Upper lobe of left lung (tissue), 6 donors: ENCODE data around the gene PTPRD. TPM values are rescaled to one million over a fixed set of nuclear protein-coding genes. Genes with fewer than 3 reads are reported as not detected.

Experiments used
- ATAC-seq, 2 donors: fragments of 200-7000 bp; cut with Tn5 transposase; one replicate each; pipeline ENCODE4 v1.9.1; 2022; ENCODE audit warnings: mild to moderate bottlenecking in 2 of 2, moderate library complexity in 2 of 2; ENCODE audit not compliant: low FRiP score in 2 of 2
- DNase-seq, 2 donors: peaks; one replicate each; pipeline ENCODE4 v3.0.0-alpha.2; 2019 to 2020
- H3K27ac ChIP-seq, 4 donors: fragments of 200-600 bp; sonication (generic); one replicate each; pipeline ENCODE4 v1.5.1; 2016 to 2019
- H3K27me3 ChIP-seq, 4 donors: fragments of 200-600 bp; sonication (generic); one replicate each; pipeline ENCODE4 v1.5.1; 2017 to 2019
- H3K36me3 ChIP-seq, 4 donors: fragments of 200-600 bp; sonication (generic); one replicate each; pipeline ENCODE4 v1.5.1; 2016 to 2019
- H3K4me1 ChIP-seq, 4 donors: fragments of 200-600 bp; sonication (generic); one replicate each; pipeline ENCODE4 v1.5.1; 2018 to 2019
- H3K4me3 ChIP-seq, 4 donors: fragments of 200-600 bp; sonication (generic); one replicate each; pipeline ENCODE4 v1.5.1; 2017 to 2019; ENCODE audit warnings: mild to moderate bottlenecking in 2 of 4, moderate library complexity in 1 of 4
- H3K9me3 ChIP-seq, 4 donors: fragments of 200-600 bp; sonication (generic); one replicate each; pipeline ENCODE4 v1.5.1; 2018 to 2019
- EP300 ChIP-seq, 4 donors: sonication (generic); formaldehyde crosslinking; IDR thresholded peaks; one replicate each; pipeline ENCODE4 v1.5.1; 2017; ENCODE audit warnings: antibody characterized with exemption in 4 of 4, control low read depth in 2 of 4
- POLR2A ChIP-seq, 4 donors: fragments of 450-650 bp; IDR thresholded peaks; one replicate each; pipeline ENCODE4 v1.5.1; 2016 to 2017; ENCODE audit warnings: antibody characterized with exemption in 4 of 4, mild to moderate bottlenecking in 2 of 4
- POLR2AphosphoS5 ChIP-seq, 2 donors: sonication (generic); formaldehyde crosslinking; IDR thresholded peaks; one replicate each; pipeline ENCODE4 v1.5.1; 2017; ENCODE audit warnings: antibody characterized with exemption in 2 of 2
- WGBS, 2 donors: methylation state at CpG; one replicate each; pipeline ENCODE4 v1.1.5; 2017 to 2018; 5-methylcytosine and 5-hydroxymethylcytosine counted together
- total RNA-seq, 6 donors: library from RNA; depleted of rRNA in 4 of 6; stranded (reverse); fragments of >200 nt in 4 of 6; gene quantifications; one replicate each; pipeline versions ENCODE4 v1.1.0 to v1.2.1, GENCODE V29; 2016 to 2021
- TF ChIP-seq, protein P1 (sequence below), 6 experiments: fragments of 450-650 bp in 4 of 6; fragments of 200-600 bp in 2 of 6; sonication (generic) in 2 of 6; IDR thresholded peaks; one replicate each; pipeline ENCODE4 v1.5.1; 2016 to 2019; ENCODE audit warnings: antibody characterized with exemption in 6 of 6
- donor health status: DM: no; HTN: no; CAD: no; lungs with moderate emphysema.
- donor health status: DM: no; HTN: yes; CAD: no; lungs with severe emphysema.

Gene PTPRD
- total RNA-seq, 6 donors from 2014 or later = 7.4 to 46.1 (median 14.5) TPM

DNA sequence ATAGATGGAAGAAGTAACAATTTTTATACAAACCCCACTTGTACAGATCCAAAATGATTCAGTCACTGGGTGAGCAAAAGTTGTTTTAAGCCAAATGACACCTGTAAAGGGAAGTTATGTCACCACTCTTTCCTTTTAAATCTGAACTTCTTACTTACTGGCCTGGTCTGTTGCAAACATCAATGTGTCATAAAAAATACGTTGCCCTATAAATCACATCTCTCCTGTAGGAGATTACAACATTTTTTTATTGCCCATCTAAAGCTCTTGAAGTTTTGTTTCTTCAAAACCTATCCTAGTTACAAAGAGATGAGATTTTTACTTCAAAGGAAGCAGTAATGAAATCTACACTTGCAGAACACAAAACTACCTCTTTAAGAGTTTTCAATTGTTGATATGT lies 1725.4 kb downstream of the PTPRD start:
- H3K9me3 ChIP-seq = no peaks in the 10 kb centered on the region
- no peaks in the 10 kb centered on the region for H3K27me3 ChIP-seq
- no peak overlapping the region for H3K27ac ChIP-seq
- H3K36me3 ChIP-seq = no peaks in the 10 kb centered on the region
- no peaks in the 10 kb centered on the region for H3K4me1 ChIP-seq
- 24 to 47% methylated on average over 1 of the region's 1 CpG for WGBS, 2 donors
- DNase-seq (no peak), ATAC-seq (no peak)
- H3K4me3 ChIP-seq = no peak overlapping the region
- no peak for TF ChIP-seq EP300 (IDR thresholded peaks at IDR 0.05)

DNA sequence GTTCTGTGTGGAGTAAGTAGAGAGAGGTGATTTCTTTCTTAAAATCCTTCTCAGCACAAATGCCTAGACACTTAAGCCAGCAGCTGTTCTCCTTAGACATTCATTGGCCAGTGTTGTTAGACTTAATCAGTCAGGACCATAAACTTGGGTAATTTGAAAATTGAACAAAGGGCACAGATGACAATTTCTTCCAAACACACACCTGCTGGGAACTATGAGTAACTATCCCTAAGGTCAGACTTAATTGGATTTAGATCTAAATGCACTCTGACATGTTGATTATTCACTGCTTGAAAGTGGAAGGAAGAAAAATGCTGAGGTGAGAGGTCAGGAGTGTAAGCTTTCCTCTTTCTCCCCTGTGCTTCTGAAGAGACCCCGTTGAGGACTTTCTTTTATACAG lies 1729.5 kb downstream of the PTPRD start:
- H3K27me3 ChIP-seq = no peaks in the 10 kb centered on the region
- no peaks in the 10 kb centered on the region for H3K9me3 ChIP-seq
- no peak overlapping the region for H3K27ac ChIP-seq
- no peaks in the 10 kb centered on the region for H3K4me1 ChIP-seq
- H3K36me3 ChIP-seq = no peaks in the 10 kb centered on the region
- DNase-seq (no peak), ATAC-seq (no peak)
- 24 to 52% methylated on average over 1 of the region's 1 CpG for WGBS, 2 donors
- TF ChIP-seq EP300 (IDR thresholded peaks at IDR 0.05) = no peak
- TF ChIP-seq, protein P1, sequence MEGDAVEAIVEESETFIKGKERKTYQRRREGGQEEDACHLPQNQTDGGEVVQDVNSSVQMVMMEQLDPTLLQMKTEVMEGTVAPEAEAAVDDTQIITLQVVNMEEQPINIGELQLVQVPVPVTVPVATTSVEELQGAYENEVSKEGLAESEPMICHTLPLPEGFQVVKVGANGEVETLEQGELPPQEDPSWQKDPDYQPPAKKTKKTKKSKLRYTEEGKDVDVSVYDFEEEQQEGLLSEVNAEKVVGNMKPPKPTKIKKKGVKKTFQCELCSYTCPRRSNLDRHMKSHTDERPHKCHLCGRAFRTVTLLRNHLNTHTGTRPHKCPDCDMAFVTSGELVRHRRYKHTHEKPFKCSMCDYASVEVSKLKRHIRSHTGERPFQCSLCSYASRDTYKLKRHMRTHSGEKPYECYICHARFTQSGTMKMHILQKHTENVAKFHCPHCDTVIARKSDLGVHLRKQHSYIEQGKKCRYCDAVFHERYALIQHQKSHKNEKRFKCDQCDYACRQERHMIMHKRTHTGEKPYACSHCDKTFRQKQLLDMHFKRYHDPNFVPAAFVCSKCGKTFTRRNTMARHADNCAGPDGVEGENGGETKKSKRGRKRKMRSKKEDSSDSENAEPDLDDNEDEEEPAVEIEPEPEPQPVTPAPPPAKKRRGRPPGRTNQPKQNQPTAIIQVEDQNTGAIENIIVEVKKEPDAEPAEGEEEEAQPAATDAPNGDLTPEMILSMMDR (IDR thresholded peaks at IDR 0.05) = no peak
- TF ChIP-seq POLR2A (IDR thresholded peaks at IDR 0.05) = no peak
- TF ChIP-seq POLR2AphosphoS5 (IDR thresholded peaks at IDR 0.05) = no peak
- no peak overlapping the region for H3K4me3 ChIP-seq

DNA sequence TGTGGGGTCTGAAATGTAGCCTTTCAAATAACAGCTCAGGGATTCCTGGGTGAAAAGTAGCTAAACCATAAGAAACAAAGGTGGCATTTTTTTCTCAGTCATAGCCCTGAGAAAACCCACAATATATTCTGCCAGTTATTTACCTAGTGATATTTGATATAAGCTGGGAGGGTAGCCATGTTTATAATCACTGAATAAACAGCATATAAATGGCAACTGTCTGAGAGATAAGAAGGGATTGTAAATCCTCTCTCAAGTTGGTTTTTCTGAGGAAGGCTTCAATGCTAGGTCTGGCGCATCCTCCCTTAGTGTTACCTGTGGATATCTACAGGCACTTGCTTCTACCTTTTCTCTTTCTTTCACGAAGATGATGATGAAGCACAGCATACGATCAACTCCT lies 1732.7 kb downstream of the PTPRD start:
- Histone ChIP-seq H3K4me1 (no peaks in the 10 kb centered on the region), H3K9me3 (no peaks in the 10 kb centered on the region), H3K4me3 (no peak overlapping the region), H3K27me3 (no peaks in the 10 kb centered on the region), H3K36me3 (no peaks in the 10 kb centered on the region), H3K27ac (no peak overlapping the region)
- ATAC-seq (no peak), DNase-seq (no peak)
- TF ChIP-seq POLR2AphosphoS5 (IDR thresholded peaks at IDR 0.05) (no peak), EP300 (IDR thresholded peaks at IDR 0.05) (no peak), POLR2A (IDR thresholded peaks at IDR 0.05) (no peak)
- TF ChIP-seq, protein P1 (IDR thresholded peaks at IDR 0.05) = no peak
- 55 to 92% methylated on average over 3 of the region's 3 CpGs for WGBS, 2 donors

DNA sequence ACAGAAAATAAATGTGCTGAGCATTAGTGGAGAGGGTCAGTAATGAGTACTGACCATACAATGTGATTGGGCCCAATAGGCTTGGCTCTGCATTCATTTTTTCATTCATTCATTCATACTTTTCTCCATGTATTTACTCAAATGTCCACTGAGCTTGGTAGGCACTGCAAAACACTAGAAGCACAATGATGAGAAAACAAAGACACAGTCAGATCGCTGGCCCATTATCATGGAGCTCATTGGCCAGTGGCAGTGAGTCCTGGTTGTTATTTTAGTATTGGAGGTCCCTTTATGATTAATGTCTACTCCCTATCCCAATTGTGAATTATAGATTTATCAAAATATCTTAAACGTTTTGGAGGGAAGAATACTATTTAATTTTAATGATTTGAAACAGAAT lies 1733.5 kb downstream of the PTPRD start:
- no peak overlapping the region for H3K27ac ChIP-seq
- no peaks in the 10 kb centered on the region for H3K36me3 ChIP-seq
- WGBS, 2 donors = 80 to 89% methylated on average over 2 of the region's 2 CpGs
- no peak for ATAC-seq
- no peaks in the 10 kb centered on the region for H3K27me3 ChIP-seq
- DNase-seq = no peak
- no peaks in the 10 kb centered on the region for H3K4me1 ChIP-seq
- TF ChIP-seq, protein P1 (IDR thresholded peaks at IDR 0.05) = no peak
- TF ChIP-seq POLR2AphosphoS5 (IDR thresholded peaks at IDR 0.05) (no peak), EP300 (IDR thresholded peaks at IDR 0.05) (no peak), POLR2A (IDR thresholded peaks at IDR 0.05) (no peak)
- H3K9me3 ChIP-seq = no peaks in the 10 kb centered on the region
- H3K4me3 ChIP-seq = no peak overlapping the region

DNA sequence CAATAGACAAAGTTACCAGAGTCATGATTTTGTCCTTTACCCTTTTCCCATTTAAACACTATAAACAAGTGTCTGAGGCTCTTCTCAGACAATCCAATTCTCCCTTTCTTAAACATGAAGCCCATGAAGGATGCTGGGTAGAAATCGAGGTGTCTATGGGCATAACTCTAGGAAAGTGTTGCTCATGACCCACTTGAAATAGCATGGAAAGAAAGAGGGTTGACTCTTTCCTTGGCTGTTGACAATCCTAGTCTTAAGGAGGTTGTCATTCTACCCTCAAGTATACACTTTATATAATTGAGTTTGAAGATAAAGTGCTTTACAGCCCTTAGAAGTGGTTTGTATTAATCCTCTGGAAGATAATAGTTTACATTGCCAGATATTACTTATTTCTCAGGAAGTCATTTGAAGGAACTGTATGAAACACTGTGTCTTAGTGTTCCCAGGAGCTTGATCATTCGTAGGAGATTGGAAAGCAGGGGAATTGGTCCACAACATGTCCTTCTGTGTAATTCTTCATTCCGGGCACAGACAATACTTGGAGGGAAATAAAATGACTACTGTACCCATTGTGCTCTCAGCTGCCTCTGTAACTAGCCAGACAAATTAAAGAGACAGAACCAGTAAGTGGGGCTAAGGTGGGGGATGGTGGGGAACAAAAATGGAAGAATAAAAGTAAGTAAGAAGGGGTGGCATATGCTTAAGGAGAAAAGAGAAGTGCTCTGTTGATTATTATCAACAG lies 1734.9 kb downstream of the PTPRD start:
- Histone ChIP-seq H3K27me3 (no peaks in the 10 kb centered on the region), H3K4me1 (no peaks in the 10 kb centered on the region), H3K4me3 (no peak overlapping the region), H3K36me3 (no peaks in the 10 kb centered on the region), H3K9me3 (no peaks in the 10 kb centered on the region), H3K27ac (no peak overlapping the region)
- DNase-seq (no peak), ATAC-seq (no peak)
- TF ChIP-seq POLR2A (IDR thresholded peaks at IDR 0.05) (no peak), POLR2AphosphoS5 (IDR thresholded peaks at IDR 0.05) (no peak), EP300 (IDR thresholded peaks at IDR 0.05) (no peak)
- TF ChIP-seq, protein P1 (IDR thresholded peaks at IDR 0.05) = no peak
- WGBS, 2 donors = 47 to 50% methylated on average over 3 of the region's 3 CpGs
